Fibroblast of peridontal ligament (primary cell): ENCODE data around the gene TFF2.

Experiments
- DNase-seq: peaks from one replicate; pipeline ENCODE4 v3.0.0-alpha.2; 2010; ENCODE audit errors: extremely low read depth

Gene TFF2

DNA sequence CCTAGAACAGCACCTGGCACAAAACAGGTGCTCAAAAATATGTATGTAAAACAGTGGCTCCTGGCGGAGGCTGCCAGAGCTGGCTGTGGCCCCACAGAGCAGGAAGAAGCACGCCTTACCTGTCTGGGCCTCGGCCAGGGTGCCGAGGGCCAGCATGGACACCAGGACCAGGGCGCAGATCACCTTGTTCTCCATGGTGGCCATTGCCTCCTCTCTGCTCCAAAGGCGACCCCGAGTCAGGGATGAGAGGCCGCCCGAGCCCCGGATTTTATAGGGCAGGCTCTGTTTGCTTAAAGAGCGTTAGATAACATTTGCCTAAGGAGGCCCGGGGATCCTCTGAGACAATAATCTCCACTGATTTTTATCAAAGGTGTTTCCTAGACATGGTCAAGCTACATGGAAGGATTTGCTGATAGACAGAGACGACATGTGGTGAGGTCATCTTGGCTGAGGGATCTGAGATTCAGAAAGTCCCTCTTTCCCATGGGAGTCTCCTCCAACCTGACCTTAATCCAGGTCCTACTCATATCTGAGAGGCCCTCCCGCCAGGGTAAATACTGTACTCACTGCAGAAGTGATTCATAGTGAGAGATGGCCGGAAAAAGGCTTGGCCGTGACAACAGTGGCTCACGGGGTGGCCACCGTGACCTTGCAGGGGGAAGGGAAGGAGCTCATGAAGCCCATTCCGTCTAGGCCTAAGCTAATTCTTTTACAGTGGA, 15.7 kb upstream of the TFF2 start, which contains the start of gene TFF1:
Gene TFF1, minus strand, starts transcription at position 244 of the 719 bp plus-strand sequence. Its CDS starts 40 bp downstream, at position 204.
- DNase-seq, result no peak

DNA sequence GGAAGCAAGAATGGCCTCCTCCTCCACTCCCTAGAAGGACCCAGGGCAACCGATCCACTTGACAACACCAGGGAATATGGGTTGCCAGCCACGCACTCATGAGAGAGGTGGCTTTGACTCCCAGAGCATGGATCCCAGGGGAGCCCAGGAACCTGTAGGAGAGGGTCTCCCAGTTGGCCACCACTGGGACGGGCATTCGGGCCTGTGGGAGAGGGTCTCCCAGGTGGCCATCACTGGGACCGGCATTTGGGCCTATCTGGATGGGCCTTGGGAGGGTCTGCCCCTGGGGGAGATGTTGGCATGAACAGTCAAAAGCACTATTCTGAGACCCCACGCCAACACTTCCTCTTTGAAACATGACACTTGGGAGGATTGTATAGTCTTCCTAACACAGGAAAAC, 15.0 kb upstream of the TFF2 start:
- no peak for DNase-seq

DNA sequence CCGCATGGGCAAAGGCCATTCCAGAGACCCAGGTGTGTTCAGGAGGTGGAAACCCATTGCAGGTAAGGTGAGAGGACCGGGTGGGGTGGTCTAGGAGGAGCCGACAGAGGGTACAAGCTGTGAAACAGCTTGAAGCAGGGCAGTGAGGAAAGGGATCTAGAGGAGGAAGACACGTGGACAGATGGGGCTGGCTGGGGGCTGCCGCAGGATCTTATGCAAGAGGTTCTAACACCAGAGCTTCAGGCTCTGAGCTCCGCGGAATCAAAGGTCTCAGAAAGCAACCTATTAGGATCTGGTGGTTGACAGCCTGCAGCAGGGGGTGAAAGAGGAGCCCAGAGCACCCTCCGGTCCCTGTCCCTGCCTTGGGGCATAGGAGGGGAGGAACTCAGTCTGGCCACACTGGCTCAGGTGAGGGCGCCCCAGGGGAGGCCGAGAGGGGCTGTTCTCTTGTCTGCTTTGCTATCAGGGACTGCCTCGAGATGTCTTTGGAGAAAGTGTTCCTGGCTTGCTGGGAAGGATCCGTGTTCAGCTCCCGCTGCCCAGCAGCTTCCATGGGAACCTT, 13.6 kb upstream of the TFF2 start:
- no peak for DNase-seq

DNA sequence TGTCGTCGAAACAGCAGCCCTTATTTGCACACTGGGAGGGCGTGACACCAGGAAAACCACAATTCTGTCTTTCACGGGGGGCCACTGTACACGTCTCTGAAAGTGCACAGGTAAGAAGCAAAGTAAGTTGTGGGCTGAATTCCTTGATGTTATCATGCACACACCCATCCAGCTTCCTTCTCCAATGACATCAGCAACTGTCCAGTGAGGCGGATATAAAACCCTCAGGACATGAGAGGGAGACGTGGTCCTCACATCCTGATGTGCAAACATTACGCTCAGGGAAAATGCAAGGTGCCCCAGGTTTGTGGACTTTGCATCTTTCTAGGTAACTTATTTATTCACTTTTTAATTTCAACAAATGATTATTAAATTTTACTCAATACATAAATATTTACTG, 12.5 kb upstream of the TFF2 start:
- no peak for DNase-seq

DNA sequence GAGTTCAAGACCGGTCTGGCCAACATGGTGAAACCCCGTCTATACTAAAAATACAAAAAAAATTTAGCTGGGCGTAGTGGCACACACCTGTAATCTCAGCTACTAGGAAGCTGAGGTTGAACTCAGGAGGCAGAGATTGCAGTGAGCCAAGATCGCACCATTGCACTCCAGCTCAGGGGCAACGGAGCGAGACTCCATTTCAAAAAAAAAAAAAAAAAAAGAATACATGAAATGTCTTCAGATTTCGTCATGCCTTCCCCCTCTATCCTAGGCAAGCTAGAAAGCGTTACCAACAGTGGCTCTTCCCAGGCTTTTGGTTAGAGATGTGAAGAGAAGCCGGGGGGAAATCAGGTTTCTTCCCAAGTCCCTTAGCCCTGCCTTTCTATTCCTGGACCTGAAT, 11.9 kb upstream of the TFF2 start:
- DNase-seq, result no peak

DNA sequence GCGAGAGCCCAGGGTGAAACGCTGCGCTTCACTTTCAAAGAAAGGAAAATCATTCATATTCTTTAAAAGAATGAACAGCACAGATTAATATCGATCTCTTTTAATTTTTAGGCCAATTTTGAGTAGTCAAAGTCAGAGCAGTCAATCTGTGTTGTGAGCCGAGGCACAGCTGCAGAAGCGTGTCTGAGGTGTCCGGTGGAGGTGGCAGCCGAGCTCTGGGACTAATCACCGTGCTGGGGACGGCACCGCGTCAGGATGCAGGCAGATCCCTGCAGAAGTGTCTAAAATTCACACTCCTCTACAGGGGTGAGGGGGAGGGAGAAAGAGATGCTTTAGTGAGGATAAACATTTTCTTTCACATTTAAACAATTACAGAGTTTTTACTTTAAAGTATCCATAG, 11.4 kb upstream of the TFF2 start:
- DNase-seq, result no peak

DNA sequence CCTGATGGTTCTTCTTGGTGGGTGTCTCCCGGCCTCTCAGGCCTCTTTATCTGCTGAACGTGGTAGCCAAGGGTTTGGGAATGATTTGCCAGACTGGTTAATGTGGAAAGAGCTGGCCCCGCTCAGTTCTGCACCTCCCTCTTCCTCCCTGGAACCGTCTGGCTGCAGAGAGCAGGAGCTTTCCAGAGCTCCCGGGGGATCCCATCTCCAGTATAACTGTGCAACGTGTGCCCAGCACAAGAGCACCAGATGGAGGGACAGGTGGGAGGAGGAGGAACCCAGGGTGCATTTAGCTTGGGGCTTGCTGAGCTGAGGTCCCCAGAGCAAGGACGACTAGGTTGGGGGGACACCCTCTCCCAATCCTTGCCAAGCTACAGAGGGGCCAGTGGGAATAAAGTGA, 10.5 kb upstream of the TFF2 start:
- DNase-seq, result no peak

DNA sequence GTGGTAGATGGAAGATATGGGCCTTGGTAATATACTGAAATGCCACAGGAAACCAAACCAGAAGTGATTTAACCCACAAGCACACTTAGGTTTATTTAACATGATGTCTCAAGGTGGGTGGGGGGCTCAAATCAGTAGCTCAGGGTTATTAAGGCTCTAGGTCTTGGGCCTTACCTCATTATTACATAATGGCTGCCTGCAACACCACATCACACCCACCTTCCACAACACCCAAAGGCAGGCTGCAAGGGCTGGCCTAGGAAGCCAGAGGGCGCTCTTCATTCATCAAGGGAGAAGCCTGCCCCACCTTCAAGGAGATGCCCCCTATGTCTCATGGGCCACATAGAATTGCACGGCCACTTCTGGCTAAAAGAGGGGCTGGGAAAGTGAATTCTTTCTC, 9.5 kb upstream of the TFF2 start:
- DNase-seq, result no peak

DNA sequence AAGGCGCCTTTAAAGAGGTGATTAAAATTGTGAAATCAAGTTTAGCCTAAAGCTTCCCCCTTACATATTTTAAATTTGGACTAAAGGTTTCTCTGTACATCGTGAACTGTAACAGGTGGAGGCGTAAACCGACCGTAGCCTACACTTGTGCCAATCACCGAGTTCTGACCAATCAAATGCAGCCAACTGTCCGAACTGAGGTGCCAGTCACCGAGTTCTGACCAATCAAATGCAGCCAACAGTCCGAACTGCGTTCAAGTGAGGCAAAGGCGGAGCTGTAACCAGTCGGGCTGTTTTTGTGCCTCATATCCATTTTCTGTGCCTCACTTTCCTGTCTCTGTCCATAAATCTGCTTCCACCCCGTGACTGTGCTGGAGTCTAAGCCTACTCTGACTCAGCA, 8.1 kb upstream of the TFF2 start:
- DNase-seq, result no peak

DNA sequence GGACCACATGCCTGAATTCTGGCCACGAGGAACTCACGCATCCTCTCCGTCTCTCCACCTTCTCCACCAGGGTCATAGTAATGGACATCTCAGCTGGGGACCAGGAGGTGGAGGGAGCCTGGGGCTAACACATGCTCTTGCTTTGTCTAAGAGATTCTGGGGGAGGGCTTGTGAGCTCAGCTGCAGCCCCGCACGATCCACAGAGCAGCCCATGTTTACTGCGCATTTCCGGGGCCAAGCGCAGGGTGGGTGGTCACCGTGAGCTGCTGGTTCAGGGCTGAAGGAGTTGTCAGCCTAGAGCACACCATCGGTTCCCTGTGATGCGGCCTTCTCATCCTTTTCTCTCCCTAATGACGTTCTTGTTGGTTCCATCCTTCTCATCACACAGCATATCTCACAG, 7.5 kb upstream of the TFF2 start:
- no peak for DNase-seq

DNA sequence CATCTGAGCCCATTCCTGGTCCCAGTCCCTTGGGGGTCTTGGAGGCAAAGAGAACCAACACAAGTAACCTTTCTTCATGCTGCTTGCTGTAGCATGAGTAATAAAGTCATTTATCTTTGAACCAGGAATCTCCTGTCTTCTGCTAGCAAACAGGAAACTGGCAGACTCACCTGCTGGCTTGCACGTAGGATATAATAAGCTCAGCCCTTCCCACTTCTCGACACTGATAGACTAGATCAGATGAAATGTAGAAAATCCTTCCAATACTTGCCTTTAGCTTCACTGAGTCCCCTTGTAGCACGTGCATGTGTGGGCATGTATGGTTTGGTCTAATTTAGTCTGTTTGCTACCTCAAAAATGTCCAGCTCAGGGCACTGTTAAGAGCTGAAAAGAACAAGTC, 6.5 kb upstream of the TFF2 start:
- no peak for DNase-seq

DNA sequence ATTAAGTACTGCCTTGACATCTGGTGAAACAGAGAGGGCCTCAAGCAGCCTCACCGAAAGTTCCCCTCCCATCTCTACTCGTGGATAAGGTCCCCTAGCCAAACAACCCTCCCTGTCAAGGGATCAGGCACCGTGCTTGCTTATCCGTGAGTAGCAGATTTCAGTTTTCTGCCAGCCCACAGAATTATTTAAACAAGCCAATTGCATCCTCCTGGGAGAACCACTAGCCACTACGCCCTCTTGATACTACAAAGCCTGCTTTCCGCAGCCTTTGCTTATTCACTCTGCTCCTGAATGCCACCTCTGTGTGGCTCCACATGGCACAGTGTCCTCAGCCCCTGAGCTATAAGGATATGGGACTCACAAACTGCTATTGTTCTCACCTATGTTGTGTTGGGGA, 5.9 kb upstream of the TFF2 start:
- no peak for DNase-seq

DNA sequence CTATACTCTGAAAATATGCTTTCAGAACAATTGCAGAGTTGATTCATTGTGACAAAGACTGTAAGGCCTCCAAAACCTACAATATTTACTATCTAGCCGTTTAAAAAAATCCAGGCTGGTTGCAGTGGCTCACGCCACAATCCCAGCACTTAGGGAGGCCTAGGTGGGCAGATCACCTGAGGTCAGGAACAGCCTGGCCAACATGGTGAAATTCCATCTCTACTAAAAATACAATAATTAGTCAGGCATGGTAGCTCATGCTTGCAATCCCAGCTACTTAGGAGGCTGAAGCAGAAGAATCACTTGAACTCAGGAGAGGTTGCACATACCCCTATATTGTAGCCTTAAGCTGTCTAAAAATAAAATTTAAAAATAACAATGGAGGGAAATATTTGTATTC, 5.3 kb upstream of the TFF2 start:
- DNase-seq, result no peak

DNA sequence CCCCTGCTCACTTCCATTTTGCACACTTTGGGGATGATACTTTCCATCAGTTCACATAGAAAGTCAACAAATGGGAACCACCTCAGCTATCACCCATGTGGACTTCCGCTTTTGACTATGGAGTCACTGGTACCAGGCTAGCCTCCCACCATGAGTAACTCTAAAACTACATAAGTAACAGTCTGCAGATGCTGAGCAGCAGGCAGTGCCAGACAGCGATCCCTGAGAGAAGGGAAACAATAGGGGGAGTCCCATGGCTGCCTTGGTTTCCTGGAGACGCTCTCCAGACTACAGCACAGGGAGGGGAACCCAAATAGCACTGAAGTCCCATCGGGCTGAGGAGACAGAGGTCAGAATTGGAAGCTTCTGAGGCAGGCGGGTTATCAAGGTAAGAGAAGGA, 2.8 kb upstream of the TFF2 start:
- DNase-seq, result no peak

DNA sequence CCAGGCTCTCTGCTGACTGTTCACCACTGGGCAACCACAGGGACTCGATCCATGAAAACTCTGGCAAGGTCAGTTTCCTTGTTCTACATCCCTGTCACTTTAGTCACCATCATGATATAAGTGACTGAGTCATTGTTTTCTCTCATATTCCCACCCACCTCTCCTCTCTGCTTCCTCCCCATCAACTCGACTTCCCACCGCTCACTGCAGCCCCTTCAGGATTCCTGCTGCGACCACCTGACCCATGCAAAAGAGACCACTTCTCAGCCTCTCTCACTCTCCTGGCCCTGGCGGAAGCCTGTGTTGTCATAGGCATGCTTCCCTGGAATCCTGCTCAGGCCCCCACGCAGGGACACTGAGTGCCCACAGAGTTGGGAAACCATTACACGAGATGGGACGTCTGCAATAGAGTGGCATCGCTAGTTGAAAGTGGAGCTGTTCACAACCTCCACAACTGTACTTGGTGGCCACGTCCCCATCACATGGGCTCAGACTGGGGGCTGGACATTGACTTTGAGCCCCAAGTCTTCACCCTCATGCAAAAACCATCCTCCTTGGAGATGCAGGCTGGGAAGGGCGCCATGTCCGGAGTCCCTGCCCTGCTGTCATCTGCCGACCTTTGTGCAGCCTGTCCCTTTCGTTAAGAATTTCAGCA, 1.8 kb upstream of the TFF2 start:
- no peak for DNase-seq

DNA sequence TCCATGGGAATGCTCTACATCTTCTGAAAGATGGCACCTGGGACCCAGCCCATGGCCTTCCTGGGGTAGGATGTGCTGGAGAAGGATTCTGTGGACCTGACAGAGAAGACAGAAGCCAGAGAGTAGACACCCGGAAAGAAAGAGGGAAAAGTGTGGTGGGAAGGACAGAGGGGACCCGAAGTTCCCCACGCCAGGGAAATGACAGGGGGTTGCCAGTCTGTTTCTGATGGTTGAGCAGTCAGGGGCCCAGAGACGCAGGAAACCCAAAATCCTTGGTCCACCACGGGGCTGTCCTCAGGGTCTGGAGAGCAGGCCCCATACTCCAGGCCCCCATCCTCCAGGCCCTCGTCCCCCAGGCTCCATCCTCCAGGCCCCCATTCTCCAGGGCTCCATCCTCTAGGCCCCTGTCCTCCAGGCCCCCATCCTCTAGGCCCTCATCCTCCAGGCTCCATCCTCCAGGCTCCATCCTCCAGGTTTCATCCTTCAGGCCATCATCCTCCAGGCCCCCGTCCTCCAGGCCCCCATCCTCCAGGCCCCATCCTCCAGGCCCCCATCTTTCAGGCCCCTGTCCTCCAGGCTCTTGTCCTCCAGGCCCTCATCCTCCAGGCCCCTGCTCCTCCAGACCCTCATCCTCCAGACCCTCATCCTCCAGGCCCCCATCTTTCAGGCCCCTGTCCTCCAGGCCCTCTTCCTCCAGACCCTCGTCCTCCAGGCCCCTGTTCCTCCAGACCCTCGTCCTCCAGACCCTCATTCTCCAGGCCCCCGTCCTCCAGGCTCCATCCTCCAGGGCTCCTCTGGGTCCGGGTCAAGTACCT, 1.0 kb upstream of the TFF2 start:
- DNase-seq, result no peak

DNA sequence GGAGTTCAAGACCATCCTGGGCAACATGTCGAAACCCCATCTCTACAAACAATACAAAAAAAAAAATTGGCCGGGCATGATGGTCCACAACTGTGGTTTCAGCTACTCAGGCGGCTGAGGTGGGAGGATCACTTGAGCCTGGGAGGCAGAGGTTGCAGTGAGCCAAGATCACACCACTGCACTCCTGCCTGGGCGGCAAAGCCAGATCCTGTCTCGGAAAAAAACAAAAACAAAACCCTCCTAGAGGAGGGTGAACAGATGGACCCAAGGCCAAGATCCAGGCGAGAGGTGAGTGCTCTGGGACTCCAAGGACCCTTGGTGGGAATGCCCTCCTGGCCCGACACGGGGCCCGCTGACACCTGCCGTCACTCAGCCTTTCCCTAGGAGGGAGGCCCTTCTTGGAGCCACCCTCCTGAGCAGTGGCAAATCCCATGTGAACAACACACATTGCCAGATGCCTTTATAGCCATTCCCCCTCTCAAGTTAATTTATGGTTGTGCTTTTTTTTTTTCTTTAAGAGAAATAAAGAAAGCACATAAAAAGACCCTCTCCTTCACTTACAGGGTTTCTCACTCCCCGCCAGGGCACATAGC, 380 bp downstream of the TFF2 start:
- no peak for DNase-seq

DNA sequence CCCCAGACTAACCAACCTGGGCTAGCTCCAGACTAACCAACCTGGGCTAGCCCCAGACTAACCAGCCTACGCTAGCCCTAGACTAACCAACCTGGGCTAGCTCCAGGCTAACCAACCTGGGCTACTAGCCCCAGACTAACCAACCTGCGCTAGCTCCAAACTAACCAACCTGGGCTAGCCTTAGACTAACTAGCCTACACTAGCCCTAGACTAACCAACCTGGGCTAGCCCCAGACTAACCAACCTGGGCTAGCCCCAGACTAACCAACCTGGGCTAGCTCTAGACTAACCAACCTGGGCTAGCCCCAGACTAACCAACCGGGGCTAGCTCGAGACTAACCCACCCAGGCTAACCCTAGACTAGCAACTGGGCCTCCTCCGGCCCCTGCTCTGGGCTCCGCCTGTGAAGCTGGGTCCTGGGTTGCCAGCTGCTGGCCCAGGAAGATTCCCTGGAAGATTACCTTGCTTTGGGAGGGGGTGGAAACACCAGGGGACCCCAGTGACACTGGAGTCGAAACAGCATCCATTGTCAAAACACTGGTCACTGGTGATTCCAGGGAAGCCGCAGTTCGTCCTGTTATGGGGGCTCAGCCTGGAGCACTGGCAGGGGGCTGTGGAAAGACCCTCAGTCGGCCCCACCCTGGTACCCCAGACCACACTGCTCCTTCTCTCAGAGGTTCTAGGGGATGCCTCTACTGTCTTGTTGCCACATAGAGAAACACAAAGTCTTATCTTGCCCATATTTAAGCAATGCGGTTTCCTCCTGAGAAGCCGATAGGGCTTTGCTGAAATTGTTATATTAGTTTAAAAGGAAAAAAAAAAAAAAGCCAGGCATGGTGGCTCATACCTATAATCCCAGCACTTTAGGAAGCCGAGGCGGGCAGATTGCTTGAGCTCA, 1.1 kb downstream of the TFF2 start:
- DNase-seq, result no peak

DNA sequence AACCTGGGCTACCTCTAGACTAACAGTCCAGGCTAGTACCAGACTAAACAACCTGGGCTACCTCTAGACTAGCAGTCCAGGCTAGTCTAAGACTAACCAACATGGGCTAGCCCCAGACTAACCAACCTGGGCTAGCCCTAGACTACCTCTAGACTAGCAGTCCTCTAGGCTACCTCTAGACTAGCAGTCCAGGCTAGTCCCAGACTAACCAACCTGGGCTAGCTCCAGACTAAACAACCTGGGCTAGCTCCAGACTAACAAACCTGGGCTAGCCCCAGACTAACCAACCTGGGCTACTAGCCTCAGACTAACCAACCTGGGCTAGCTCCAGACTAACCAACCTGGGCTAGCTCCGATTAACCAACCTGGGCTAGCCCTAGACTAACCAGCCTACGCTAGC, 2.0 kb downstream of the TFF2 start:
- DNase-seq, result no peak

DNA sequence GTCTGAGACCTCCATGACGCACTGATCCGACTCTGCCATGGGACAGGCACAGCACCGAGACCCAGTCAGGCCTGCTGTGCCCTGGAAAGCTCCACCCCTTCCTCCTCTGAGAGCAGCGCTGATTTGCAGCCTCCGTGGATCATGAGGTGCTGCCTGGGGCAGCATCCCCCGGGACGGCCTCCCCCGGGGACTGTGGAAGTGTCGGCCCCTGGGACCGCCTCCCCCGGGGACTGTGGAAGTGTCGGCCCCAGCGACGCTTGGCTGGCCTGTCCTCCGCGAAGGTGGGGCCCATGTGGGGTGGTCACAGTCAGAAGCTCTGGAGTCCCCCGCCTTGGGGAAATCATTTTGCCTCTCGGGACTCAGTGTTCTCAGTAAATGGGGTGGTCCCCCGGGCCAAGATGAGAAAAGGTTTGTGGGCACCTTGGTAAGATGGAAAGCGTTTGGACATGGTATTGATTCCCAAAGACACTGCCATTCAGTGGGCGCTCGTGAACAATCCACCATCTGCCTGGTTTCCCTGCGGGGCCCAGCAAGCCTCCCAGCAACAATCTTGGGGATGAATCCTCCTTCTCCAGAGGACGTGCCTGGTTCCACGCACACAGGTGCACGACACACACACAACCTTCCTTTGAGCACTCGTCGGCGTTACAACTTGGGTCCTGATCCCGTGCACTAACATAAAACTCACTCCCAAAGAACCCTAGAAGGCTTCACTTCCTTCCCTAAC, 3.0 kb downstream of the TFF2 start:
- DNase-seq, result no peak
